ENCODE results near the gene LUC7L3. TPM values are rescaled to one million over a fixed set of nuclear protein-coding genes. Genes with fewer than 3 reads are reported as not detected.

The LUC7L3 gene
- total RNA-seq, 2 donors from 2014 or later = 71.2 to 85.6 TPM

GRCh38 chr17:50762177-50762576, 42.8 kb downstream of the LUC7L3 start:
- intact Hi-C loops (cut with DNase I) = no loop called here
- ATAC-seq = no peak

DNA sequence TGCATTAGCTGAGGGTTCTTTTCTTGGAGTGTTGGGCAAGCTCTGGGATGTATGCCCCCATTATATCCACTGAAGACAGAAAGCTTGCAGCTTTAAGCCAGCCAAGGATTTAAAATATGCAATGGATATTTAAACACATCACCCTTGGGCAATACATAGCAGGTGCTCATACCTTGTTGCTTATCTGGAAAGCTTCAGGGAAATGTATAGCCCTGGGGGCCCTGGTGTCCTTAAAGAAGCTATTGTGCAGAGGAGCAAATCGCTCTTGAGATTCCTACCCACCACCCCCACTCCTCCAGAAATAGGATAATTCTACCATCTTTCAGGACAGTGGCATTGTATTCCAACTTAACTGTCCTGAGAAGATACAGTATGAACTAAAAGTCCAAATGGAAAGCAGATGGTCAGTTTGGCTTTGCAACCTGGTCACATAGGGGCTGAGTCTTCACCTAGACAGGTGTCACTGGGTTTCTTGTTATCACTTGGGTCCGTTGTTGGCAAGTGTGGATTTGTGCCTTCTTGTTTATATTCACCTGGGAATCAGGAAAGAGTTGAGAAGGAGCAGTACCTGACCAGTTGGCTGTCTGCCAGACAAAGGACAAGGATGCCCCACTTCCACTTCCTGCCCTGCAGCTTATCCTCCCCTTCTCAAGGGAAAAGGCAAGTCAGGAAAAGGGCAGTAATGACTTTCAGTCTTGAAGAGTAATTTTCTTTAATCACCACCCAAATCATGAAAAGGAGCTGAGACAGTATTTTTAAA, 44.5 kb downstream of the LUC7L3 start:
- Histone ChIP-seq H3K9me3 (no peaks in the 10 kb centered on the region), H3K27me3 (no peaks in the 10 kb centered on the region), H3K36me3 (replicated peaks in 1 of 2; ENCODE audit: insufficient read depth in 1 of 2, low read depth in 2 of 2) (no peaks in the 10 kb centered on the region), H3K4me1 (peaks cover 38% of the 10 kb centered on the region), H3K4me3 (no peak overlapping the region), H3K27ac (peak overlapping the region in 2 of 4 donors; percentile 7 to 23)
- TF ChIP-seq POLR2A (IDR thresholded peaks at IDR 0.05) = no peak
- TF ChIP-seq, protein P1, sequence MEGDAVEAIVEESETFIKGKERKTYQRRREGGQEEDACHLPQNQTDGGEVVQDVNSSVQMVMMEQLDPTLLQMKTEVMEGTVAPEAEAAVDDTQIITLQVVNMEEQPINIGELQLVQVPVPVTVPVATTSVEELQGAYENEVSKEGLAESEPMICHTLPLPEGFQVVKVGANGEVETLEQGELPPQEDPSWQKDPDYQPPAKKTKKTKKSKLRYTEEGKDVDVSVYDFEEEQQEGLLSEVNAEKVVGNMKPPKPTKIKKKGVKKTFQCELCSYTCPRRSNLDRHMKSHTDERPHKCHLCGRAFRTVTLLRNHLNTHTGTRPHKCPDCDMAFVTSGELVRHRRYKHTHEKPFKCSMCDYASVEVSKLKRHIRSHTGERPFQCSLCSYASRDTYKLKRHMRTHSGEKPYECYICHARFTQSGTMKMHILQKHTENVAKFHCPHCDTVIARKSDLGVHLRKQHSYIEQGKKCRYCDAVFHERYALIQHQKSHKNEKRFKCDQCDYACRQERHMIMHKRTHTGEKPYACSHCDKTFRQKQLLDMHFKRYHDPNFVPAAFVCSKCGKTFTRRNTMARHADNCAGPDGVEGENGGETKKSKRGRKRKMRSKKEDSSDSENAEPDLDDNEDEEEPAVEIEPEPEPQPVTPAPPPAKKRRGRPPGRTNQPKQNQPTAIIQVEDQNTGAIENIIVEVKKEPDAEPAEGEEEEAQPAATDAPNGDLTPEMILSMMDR (IDR thresholded peaks at IDR 0.05) = no peak
- WGBS, 2 donors = 43 to 57% methylated on average over 2 of the region's 2 CpGs
- peak in 2 of 4 donors; percentile 26 to 49 for DNase-seq
- intact Hi-C loops (cut with DNase I) = no loop called here
- ATAC-seq = no peak

More at GRCh38 chr17:50762177-50762576, 42.8 kb downstream of the LUC7L3 start:
- Histone ChIP-seq H3K36me3 (replicated peaks in 1 of 2; ENCODE audit: insufficient read depth in 1 of 2, low read depth in 2 of 2) (no peaks in the 10 kb centered on the region), H3K27me3 (no peaks in the 10 kb centered on the region), H3K27ac (no peak overlapping the region), H3K4me3 (no peak overlapping the region), H3K4me1 (peaks cover 41% of the 10 kb centered on the region), H3K9me3 (no peaks in the 10 kb centered on the region)
- no peak for DNase-seq
- WGBS, 2 donors = 92 to 96% methylated on average over 2 of the region's 2 CpGs
- no peak for TF ChIP-seq POLR2A (IDR thresholded peaks at IDR 0.05)
- TF ChIP-seq, protein P1 (IDR thresholded peaks at IDR 0.05) = no peak

- no peak for DNase-seq
- peak overlapping the region in 1 of 4 donors; percentile 57 for H3K27ac ChIP-seq
- no peak for ATAC-seq
- no peaks in the 10 kb centered on the region for H3K36me3 ChIP-seq (replicated peaks in 1 of 2; ENCODE audit: insufficient read depth in 1 of 2, low read depth in 2 of 2)
- intact Hi-C loops (cut with DNase I) = no loop called here
- H3K4me1 ChIP-seq = peaks cover 43% of the 10 kb centered on the region
- no peaks in the 10 kb centered on the region for H3K27me3 ChIP-seq
- H3K4me3 ChIP-seq = no peak overlapping the region
- H3K9me3 ChIP-seq = no peaks in the 10 kb centered on the region
- TF ChIP-seq, protein P1 (IDR thresholded peaks at IDR 0.05) = no peak
- no peak for TF ChIP-seq POLR2A (IDR thresholded peaks at IDR 0.05)
- WGBS, 2 donors = 53 to 56% methylated on average over 2 of the region's 2 CpGs
These were observed 45.3 kb downstream of the LUC7L3 start for GRCh38 chr17:50764734-50765149.

GRCh38 chr17:50765454-50766221, 46.2 kb downstream of the LUC7L3 start:
- no peak for DNase-seq
- Histone ChIP-seq H3K27ac (peak overlapping the region in 3 of 4 donors; percentile 32 to 57 (median 36)), H3K4me3 (no peak overlapping the region), H3K27me3 (no peaks in the 10 kb centered on the region), H3K9me3 (no peaks in the 10 kb centered on the region), H3K36me3 (replicated peaks in 1 of 2; ENCODE audit: insufficient read depth in 1 of 2, low read depth in 2 of 2) (no peaks in the 10 kb centered on the region), H3K4me1 (peaks cover 45% of the 10 kb centered on the region)
- 56% methylated on average over 2 to 9 of the region's 9 CpGs for WGBS, 2 donors
- no peak for TF ChIP-seq POLR2A (IDR thresholded peaks at IDR 0.05)
- TF ChIP-seq, protein P1 (IDR thresholded peaks at IDR 0.05) = no peak
- ATAC-seq = no peak
- intact Hi-C loops (cut with DNase I) = no loop called here

Data from body of pancreas (tissue), 4 donors.